Esophagus muscularis mucosa (tissue), 4 donors: ENCODE results near the gene SMG6.

Experiments
- CTCF ChIP-seq, 3 experiments: fragments of 200-600 bp in 2 of 3; fragments of 450-650 bp in 1 of 3; sonication (generic) in 2 of 3; IDR thresholded peaks; one replicate each; pipeline ENCODE4 v1.5.1; 2017 to 2019; ENCODE audit warnings: antibody characterized with exemption in 3 of 3, mild to moderate bottlenecking in 2 of 3, moderate library complexity in 1 of 3
- EP300 ChIP-seq: sonication (generic); formaldehyde crosslinking; IDR thresholded peaks from one replicate; pipeline ENCODE4 v1.6.1; 2017; ENCODE audit warnings: antibody characterized with exemption
- POLR2A ChIP-seq: fragments of 450-650 bp; IDR thresholded peaks from one replicate; pipeline ENCODE4 v1.6.1; 2017; ENCODE audit warnings: antibody characterized with exemption, moderate library complexity, mild to moderate bottlenecking, low read depth
- POLR2AphosphoS5 ChIP-seq, 2 donors: sonication (generic); formaldehyde crosslinking; IDR thresholded peaks; one replicate each; pipeline ENCODE4 v1.6.1; 2017; ENCODE audit warnings: antibody characterized with exemption in 2 of 2

- TF ChIP-seq CTCF (IDR thresholded peaks at IDR 0.05): no peak
- no peak for TF ChIP-seq POLR2A
- no peak for TF ChIP-seq EP300
- TF ChIP-seq POLR2AphosphoS5 (IDR thresholded peaks at IDR 0.05): peak in 1 of 2 donors; percentile 35
These were observed 236.0 kb downstream of the SMG6 start for GRCh38 chr17:2067608-2068024.
